ENCODE data around the gene COG2. TPM values are rescaled to one million over a fixed set of nuclear protein-coding genes. Genes with fewer than 3 reads are reported as not detected.
A peak's percentile ranks its signal among the peaks of the same experiment; 100 is the strongest.
"Not testable (repeated sequence)": the region's sequence is repeated elsewhere in the genome, so short reads cannot be mapped to it uniquely, and the experiment has no call there.

The COG2 gene
- polyA plus RNA-seq, 4 donors = 16.2 to 35.8 (median 17.2) TPM

DNA sequence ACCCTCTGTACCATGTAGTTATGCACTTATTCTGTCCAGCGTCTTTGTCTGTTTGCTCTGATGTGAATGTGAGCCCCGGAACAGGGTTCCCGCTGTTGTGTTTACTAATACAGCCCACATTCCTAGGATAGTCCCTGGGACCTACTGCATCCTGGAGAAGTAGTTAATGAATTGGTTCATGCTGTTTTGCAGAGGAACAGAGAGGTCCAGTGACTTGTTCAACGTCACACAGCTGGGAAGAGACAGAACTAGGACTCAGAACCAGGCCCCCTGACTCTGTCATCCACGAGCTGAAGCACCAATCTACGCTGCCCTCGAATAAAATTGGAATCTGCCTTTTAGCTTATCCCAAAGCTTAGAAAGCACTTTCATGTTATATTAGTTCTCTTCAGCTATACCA lies 70.9 kb downstream of the COG2 start:
- FAIRE-seq = no peak
- H3K4me1 ChIP-seq (ENCODE audit: control insufficient read depth in 3 of 3, insufficient read depth in 2 of 3, low read depth in 1 of 3, low read length in 2 of 3) = peaks cover 0 to 42% (median 0%) of the 10 kb centered on the region in 3 donors
- 81 to 86% (median 82%) methylated on average over 7 of the region's 7 CpGs for WGBS, 3 donors
- H3K27me3 ChIP-seq (ENCODE audit: control insufficient read depth in 3 of 3, insufficient read depth in 3 of 3, low read length in 3 of 3) = no peaks in the 10 kb centered on the region
- H3K36me3 ChIP-seq (ENCODE audit: control insufficient read depth in 3 of 3, insufficient read depth in 2 of 3, low read depth in 1 of 3, low read length in 3 of 3) = peaks cover 0 to 28% (median 0%) of the 10 kb centered on the region in 3 donors
- H3K9me3 ChIP-seq (ENCODE audit: control insufficient read depth in 2 of 2, insufficient read depth in 1 of 2, low read depth in 1 of 2, low read length in 1 of 2) = peaks cover 0 to 3% of the 10 kb centered on the region in 2 donors
- no peak for DNase-seq
- peak overlapping the region in 1 of 3 donors; percentile 84 for H3K27ac ChIP-seq (ENCODE audit: low read depth in 1 of 3, low read length in 2 of 3)
- peak overlapping the region in 1 of 3 donors; percentile 49 for H3K4me3 ChIP-seq (ENCODE audit: low read depth in 1 of 3, low read length in 3 of 3)

DNA sequence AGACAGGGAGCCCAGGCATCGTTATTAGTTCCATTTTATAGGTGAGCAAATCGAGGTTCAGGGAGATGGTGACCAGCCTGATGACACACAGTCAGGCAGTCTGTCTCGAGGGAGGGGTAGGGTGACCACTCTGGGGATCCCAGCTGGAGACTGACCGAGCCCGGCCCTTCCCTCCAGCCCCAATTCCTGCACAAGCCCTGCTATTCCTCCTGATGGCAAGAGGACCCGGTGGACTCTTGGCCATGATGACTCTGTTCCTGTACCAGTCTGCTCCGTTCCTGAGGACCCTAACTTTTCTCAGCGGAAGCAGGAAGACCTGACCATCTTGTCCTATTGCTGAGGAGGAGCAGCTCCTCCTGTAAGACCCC lies 71.2 kb downstream of the COG2 start:
- 76 to 81% (median 76%) methylated on average over 8 of the region's 8 CpGs for WGBS, 3 donors
- peak overlapping the region in 1 of 3 donors; percentile 84 for H3K27ac ChIP-seq (ENCODE audit: low read depth in 1 of 3, low read length in 2 of 3)
- H3K4me1 ChIP-seq (ENCODE audit: control insufficient read depth in 3 of 3, insufficient read depth in 2 of 3, low read depth in 1 of 3, low read length in 2 of 3) = peaks cover 0 to 40% (median 0%) of the 10 kb centered on the region in 3 donors

DNA sequence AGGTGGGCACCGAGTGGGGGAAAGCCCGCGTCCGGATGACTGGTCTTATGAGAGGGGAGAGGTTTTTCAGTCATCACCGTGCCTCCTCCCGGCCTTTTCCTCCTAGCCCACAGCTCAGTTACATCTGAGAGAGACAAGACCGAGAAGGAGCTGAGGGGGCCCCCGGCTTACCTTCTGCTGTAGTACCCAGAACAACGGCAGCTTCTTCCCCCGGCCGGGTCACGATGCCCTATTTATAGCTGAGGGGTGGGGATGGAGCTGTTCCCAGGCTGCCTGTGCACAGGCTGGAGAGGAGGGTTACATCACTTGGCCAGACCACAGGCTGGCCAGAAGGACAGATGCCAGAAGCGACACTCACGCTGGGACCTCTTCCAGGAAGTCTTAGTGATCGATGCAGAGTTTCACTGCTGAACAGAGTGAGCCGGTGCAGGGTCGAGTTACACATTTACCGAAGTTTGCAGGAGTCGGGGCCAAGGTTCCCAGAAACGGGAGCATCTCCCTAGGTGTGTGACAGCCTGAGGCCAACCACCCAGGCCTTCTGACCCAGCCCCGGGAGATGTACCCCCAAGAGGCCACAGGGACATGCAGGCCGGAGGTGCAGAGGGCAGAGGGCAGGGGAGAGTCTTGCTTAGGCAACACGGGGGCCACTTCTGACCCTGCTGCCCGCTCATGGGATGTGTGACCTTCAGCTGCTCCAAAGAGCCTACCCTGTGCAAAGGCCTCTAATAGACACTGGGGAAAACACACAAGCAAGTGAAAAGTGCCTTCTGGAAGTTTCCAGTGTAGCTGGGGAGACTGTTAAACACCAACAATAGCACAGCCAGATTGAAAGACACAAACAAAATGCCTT lies 71.9 kb downstream of the COG2 start, which contains the start of gene AGT:
Gene AGT (minus strand): TSS at position 208 of the 850 bp plus-strand sequence. CDS start 3,299 bp downstream, outside the sequence.
- Histone ChIP-seq H3K27me3 (ENCODE audit: control insufficient read depth in 3 of 3, insufficient read depth in 3 of 3, low read length in 3 of 3) (no peaks in the 10 kb centered on the region), H3K9me3 (ENCODE audit: control insufficient read depth in 2 of 2, insufficient read depth in 1 of 2, low read depth in 1 of 2, low read length in 1 of 2) (peaks cover 0 to 3% of the 10 kb centered on the region in 2 donors), H3K27ac (ENCODE audit: low read depth in 1 of 3, low read length in 2 of 3) (peak within 1 kb of the TSS in 1 of 3 donors; percentile 84), H3K4me3 (ENCODE audit: low read depth in 1 of 3, low read length in 3 of 3) (peak within 1 kb of the TSS in 1 of 3 donors; percentile 49), H3K4me1 (ENCODE audit: control insufficient read depth in 3 of 3, insufficient read depth in 2 of 3, low read depth in 1 of 3, low read length in 2 of 3) (peaks cover 0 to 34% (median 0%) of the 10 kb centered on the region in 3 donors), H3K36me3 (ENCODE audit: control insufficient read depth in 3 of 3, insufficient read depth in 2 of 3, low read depth in 1 of 3, low read length in 3 of 3) (peaks cover 0 to 22% (median 0%) of the 10 kb centered on the region in 3 donors)
- 22 to 27% (median 27%) methylated on average over 24 of the region's 24 CpGs for whole genome bisulfite sequencing, 3 donors
- FAIRE-seq (no peak), DNase-seq (peak; percentile 47 to 91)

More for the DNA sequence above, 71.2 kb downstream of the COG2 start:
- DNase-seq (no peak), FAIRE-seq (no peak)
- Histone ChIP-seq H3K4me3 (ENCODE audit: low read depth in 1 of 3, low read length in 3 of 3) (peak overlapping the region in 1 of 3 donors; percentile 49), H3K9me3 (ENCODE audit: control insufficient read depth in 2 of 2, insufficient read depth in 1 of 2, low read depth in 1 of 2, low read length in 1 of 2) (peaks cover 0 to 3% of the 10 kb centered on the region in 2 donors), H3K27me3 (ENCODE audit: control insufficient read depth in 3 of 3, insufficient read depth in 3 of 3, low read length in 3 of 3) (no peaks in the 10 kb centered on the region), H3K36me3 (ENCODE audit: control insufficient read depth in 3 of 3, insufficient read depth in 2 of 3, low read depth in 1 of 3, low read length in 3 of 3) (peaks cover 0 to 27% (median 0%) of the 10 kb centered on the region in 3 donors)

DNA sequence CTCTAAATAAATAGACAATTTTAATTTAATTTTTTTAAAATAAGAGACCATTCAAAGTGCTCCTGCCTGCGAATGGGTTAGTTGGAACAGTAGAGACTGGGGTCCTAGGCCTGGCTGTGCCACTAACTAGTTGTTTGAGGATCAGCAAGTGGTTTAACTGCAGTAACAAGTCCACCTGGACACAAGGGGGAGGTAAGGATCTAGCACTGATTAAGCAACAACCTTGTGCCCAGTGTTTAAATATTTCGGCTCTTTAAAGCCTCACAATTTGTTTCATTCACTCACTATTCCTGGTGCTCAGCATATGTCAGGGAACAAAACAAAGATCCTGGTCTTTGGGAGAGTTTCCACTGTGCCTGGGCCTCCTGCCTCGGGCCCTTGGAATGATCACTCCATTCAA lies 73.2 kb downstream of the COG2 start:
- Histone ChIP-seq H3K27me3 (ENCODE audit: control insufficient read depth in 3 of 3, insufficient read depth in 3 of 3, low read length in 3 of 3) (no peaks in the 10 kb centered on the region), H3K36me3 (ENCODE audit: control insufficient read depth in 3 of 3, insufficient read depth in 2 of 3, low read depth in 1 of 3, low read length in 3 of 3) (peaks cover 0 to 8% (median 0%) of the 10 kb centered on the region in 3 donors), H3K9me3 (ENCODE audit: control insufficient read depth in 2 of 2, insufficient read depth in 1 of 2, low read depth in 1 of 2, low read length in 1 of 2) (peaks cover 0 to 3% of the 10 kb centered on the region in 2 donors), H3K4me3 (ENCODE audit: low read depth in 1 of 3, low read length in 3 of 3) (no peak overlapping the region), H3K4me1 (ENCODE audit: control insufficient read depth in 3 of 3, insufficient read depth in 2 of 3, low read depth in 1 of 3, low read length in 2 of 3) (peaks cover 0 to 27% (median 0%) of the 10 kb centered on the region in 3 donors), H3K27ac (ENCODE audit: low read depth in 1 of 3, low read length in 2 of 3) (peak overlapping the region in 1 of 3 donors; percentile 84)
- DNase-seq = no peak
- WGBS, 3 donors = 88 to 91% (median 88%) methylated on average over 3 of the region's 3 CpGs
- FAIRE-seq = no peak

DNA sequence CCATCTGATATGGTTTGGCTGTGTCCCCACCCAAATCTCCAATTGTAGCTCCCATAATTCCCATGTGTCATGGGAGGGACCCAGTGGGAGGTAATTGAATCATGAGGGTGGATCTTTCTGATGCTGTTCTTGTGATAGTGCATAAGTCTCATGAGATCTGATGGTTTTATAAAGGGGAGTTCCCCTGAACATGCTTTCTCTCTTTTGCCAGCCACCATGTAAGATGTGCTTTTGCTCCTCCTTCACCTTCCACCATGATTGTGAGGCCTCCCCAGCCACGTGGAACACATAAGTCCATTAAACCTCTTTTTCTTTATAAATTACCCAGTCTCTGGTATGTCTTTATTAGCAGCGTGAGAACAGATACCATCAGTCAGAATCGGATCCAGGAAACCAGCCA lies 74.2 kb downstream of the COG2 start:
- H3K36me3 ChIP-seq (ENCODE audit: control insufficient read depth in 3 of 3, insufficient read depth in 2 of 3, low read depth in 1 of 3, low read length in 3 of 3) = not testable (repeated sequence)
- 73 to 93% (median 75%) methylated on average over 3 of the region's 3 CpGs for WGBS, 3 donors

DNA sequence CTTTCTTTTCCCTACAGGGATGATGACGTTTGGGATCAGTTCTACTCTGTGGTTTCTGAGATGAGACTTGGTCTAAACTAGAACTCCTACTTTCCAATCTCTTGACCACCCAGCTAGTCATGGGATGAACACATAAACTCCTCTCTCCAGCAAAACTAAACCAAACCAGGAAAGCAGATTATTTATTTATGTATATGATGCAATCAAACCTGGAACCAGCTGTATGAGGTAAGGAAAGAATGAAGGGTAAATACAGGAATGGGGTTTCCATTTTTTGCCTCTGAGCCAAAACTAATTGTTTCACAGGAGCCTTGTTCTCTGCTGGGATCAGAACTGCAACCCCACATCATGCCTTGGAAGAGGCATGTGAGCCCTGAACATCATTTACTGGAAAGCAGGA lies 75.0 kb downstream of the COG2 start:
- FAIRE-seq (no peak), DNase-seq (no peak)
- WGBS, 3 donors = 65 to 100% (median 68%) methylated on average over 1 of the region's 1 CpG
- Histone ChIP-seq H3K4me3 (ENCODE audit: low read depth in 1 of 3, low read length in 3 of 3) (no peak overlapping the region), H3K4me1 (ENCODE audit: control insufficient read depth in 3 of 3, insufficient read depth in 2 of 3, low read depth in 1 of 3, low read length in 2 of 3) (peaks cover 0 to 27% (median 0%) of the 10 kb centered on the region in 3 donors), H3K9me3 (ENCODE audit: control insufficient read depth in 2 of 2, insufficient read depth in 1 of 2, low read depth in 1 of 2, low read length in 1 of 2) (peaks cover 0 to 8% of the 10 kb centered on the region in 2 donors), H3K27me3 (ENCODE audit: control insufficient read depth in 3 of 3, insufficient read depth in 3 of 3, low read length in 3 of 3) (no peaks in the 10 kb centered on the region), H3K27ac (ENCODE audit: low read depth in 1 of 3, low read length in 2 of 3) (no peak overlapping the region), H3K36me3 (ENCODE audit: control insufficient read depth in 3 of 3, insufficient read depth in 2 of 3, low read depth in 1 of 3, low read length in 3 of 3) (peaks cover 0 to under 1% (median 0%) of the 10 kb centered on the region in 3 donors)

More for the DNA sequence above, 74.2 kb downstream of the COG2 start:
- H3K4me3 ChIP-seq (ENCODE audit: low read depth in 1 of 3, low read length in 3 of 3); FAIRE-seq; H3K27ac ChIP-seq (ENCODE audit: low read depth in 1 of 3, low read length in 2 of 3); H3K9me3 ChIP-seq (ENCODE audit: control insufficient read depth in 2 of 2, insufficient read depth in 1 of 2, low read depth in 1 of 2, low read length in 1 of 2); H3K27me3 ChIP-seq (ENCODE audit: control insufficient read depth in 3 of 3, insufficient read depth in 3 of 3, low read length in 3 of 3); DNase-seq: not testable (repeated sequence)
- H3K4me1 ChIP-seq (ENCODE audit: control insufficient read depth in 3 of 3, insufficient read depth in 2 of 3, low read depth in 1 of 3, low read length in 2 of 3) = peaks cover 0 to 27% (median 0%) of the 10 kb centered on the region in 3 donors

DNA sequence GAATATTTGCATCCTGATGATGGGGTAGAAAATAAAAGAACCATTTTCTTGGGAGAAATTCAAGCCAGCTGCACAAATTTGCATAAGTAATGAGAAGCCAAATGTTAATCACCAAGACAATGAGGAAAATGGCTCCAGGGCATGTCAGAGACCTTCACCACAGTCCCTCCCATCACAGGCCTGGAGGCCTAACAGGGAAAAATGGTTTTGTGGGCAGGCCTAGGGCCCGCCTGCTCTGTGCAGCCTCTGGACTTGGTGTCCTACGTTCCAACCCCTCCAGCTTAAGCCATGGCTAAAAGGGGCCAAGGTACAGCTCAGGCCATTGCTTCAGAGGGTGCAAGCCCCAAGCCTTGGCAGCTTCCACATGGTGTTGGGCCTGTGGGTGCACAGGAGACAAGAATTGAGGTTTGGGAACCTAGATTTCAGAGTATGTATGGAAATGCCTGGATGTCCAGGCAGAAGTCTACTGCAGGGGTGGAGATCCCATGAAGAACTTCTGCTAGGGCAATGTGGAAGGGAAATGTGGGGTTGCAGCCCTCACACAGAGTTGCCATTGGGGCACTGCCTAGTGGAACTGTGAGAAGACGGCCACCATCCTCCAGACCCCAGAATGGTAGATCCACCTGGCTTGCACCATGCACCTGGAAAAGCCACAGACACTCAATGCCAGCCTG lies 79.7 kb downstream of the COG2 start:
- H3K9me3 ChIP-seq (ENCODE audit: control insufficient read depth in 2 of 2, insufficient read depth in 1 of 2, low read depth in 1 of 2, low read length in 1 of 2); H3K27me3 ChIP-seq (ENCODE audit: control insufficient read depth in 3 of 3, insufficient read depth in 3 of 3, low read length in 3 of 3); H3K36me3 ChIP-seq (ENCODE audit: control insufficient read depth in 3 of 3, insufficient read depth in 2 of 3, low read depth in 1 of 3, low read length in 3 of 3); H3K27ac ChIP-seq (ENCODE audit: low read depth in 1 of 3, low read length in 2 of 3); H3K4me1 ChIP-seq (ENCODE audit: control insufficient read depth in 3 of 3, insufficient read depth in 2 of 3, low read depth in 1 of 3, low read length in 2 of 3); DNase-seq; H3K4me3 ChIP-seq (ENCODE audit: low read depth in 1 of 3, low read length in 3 of 3); FAIRE-seq: not testable (repeated sequence)
- 83 to 93% (median 90%) methylated on average over 3 of the region's 3 CpGs for WGBS, 3 donors

DNA sequence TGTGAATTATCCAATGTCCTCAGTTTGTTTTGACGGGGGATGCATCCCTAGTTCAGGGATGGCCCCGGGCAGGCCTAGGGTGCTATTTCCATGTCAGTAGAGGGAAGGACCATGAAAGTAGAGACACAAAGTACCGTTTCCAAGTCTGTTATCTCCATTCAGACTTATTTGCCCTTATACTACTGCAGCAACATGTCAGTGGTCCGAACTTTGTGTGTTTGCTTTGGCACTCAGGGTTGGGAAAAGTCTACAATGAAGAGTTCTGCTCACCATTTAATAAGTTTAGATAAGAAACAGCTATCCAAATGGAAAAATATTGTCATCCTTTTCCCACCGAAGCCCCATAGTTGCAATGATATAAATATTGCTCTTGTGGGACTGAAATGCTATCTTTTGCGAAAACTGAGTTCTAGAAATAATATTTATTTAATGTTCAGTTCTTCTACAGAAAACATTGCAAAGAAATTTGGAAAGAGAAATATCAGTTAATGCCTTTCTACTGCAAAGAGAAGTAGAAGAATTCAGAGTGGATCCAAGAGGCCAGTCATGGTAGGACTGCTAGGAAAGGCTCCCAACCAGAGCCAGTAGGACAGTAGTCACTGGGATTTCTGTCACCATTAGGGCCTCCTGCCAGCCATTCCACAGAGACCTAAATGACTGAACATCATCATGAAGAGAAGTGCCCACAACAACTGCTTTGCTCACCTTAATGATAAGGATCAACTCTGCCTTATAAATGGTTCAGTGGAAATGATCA lies 83.2 kb downstream of the COG2 start:
- Histone ChIP-seq H3K4me1 (ENCODE audit: control insufficient read depth in 3 of 3, insufficient read depth in 2 of 3, low read depth in 1 of 3, low read length in 2 of 3) (peaks cover 0 to 15% (median 5%) of the 10 kb centered on the region in 3 donors), H3K36me3 (ENCODE audit: control insufficient read depth in 3 of 3, insufficient read depth in 2 of 3, low read depth in 1 of 3, low read length in 3 of 3) (no peaks in the 10 kb centered on the region), H3K4me3 (ENCODE audit: low read depth in 1 of 3, low read length in 3 of 3) (no peak overlapping the region), H3K27me3 (ENCODE audit: control insufficient read depth in 3 of 3, insufficient read depth in 3 of 3, low read length in 3 of 3) (no peaks in the 10 kb centered on the region), H3K9me3 (ENCODE audit: control insufficient read depth in 2 of 2, insufficient read depth in 1 of 2, low read depth in 1 of 2, low read length in 1 of 2) (peaks cover 0 to 8% of the 10 kb centered on the region in 2 donors), H3K27ac (ENCODE audit: low read depth in 1 of 3, low read length in 2 of 3) (no peak overlapping the region)
- WGBS, 3 donors = 66 to 72% (median 70%) methylated on average over 6 of the region's 6 CpGs
- FAIRE-seq (no peak), DNase-seq (no peak)
